GM19238 (cell line): ENCODE data around the gene SPRN.
"Not testable (repeated sequence)": the region's sequence is repeated elsewhere in the genome, so short reads cannot be mapped to it uniquely, and the experiment has no call there.

Source experiments
- DNase-seq: peaks from one replicate; pipeline ENCODE4 v3.0.0; 2011; ENCODE audit warnings: low spot score; ENCODE audit not compliant: insufficient read length

Gene SPRN, protein sequence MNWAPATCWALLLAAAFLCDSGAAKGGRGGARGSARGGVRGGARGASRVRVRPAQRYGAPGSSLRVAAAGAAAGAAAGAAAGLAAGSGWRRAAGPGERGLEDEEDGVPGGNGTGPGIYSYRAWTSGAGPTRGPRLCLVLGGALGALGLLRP

DNA sequence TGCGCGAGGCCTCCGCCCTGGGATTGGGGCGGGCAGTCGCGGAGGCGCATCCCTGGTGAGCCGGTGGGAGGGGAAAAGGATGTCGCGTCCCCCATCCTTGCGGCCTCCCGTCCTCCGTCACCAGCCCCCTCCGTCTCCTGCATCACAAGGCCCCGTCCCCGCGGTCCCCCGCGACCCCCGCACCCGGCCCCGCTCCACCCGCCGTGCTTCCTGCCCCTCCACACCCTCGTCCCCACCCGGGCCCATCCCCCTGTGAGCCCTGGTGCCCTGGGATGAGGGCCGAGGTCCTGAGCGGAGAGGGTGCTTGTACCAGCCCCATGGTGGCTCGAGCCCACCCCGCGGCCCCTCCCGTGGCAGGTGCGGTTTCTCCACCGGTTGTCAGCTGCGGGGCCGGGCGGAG lies at the start of gene SPRN:
Gene SPRN (minus strand): TSS at position 25 of the 400 bp plus-strand sequence. CDS start 944 bp downstream, outside the sequence.
- DNase-seq, result not testable (repeated sequence)

DNA sequence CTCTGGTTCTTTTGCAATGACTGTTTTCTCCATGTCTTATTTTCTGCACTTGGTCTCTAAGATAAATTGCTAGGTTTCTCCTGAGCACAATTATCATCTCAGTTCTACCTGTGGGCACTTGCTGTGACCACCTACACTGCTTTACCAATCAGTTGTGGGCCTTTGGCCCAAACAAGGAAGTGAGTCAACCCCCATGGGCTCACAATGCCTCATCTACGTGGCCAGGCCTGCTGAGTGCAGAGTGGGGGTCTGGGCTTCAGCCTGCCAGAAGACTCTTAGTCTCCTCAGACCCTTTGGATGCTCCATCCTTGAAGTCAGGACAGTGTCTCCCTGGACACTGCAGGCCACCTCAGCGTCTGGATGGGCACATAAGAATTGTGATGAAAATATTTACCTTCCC lies 49.6 kb upstream of the SPRN start:
- no peak for DNase-seq

DNA sequence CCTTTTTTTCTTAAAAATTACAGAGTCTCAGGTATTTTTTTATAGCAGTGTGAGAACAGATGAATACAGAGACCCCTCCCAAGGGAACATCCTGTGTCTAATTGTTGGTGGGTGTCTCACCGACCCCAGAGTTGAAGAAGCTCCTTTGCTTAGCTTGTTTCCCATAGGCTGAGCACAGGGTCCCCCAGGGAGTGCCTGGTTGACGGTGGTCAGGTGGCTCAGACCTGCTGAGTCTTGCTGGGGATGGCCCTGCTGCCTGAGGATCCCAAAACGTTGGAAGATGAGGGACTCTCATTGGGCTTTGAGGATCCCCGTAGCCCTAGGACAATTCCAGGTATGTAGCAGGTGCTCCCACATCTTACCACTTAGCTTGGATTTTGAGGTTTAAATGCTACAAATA lies 48.8 kb upstream of the SPRN start:
- DNase-seq, result no peak

DNA sequence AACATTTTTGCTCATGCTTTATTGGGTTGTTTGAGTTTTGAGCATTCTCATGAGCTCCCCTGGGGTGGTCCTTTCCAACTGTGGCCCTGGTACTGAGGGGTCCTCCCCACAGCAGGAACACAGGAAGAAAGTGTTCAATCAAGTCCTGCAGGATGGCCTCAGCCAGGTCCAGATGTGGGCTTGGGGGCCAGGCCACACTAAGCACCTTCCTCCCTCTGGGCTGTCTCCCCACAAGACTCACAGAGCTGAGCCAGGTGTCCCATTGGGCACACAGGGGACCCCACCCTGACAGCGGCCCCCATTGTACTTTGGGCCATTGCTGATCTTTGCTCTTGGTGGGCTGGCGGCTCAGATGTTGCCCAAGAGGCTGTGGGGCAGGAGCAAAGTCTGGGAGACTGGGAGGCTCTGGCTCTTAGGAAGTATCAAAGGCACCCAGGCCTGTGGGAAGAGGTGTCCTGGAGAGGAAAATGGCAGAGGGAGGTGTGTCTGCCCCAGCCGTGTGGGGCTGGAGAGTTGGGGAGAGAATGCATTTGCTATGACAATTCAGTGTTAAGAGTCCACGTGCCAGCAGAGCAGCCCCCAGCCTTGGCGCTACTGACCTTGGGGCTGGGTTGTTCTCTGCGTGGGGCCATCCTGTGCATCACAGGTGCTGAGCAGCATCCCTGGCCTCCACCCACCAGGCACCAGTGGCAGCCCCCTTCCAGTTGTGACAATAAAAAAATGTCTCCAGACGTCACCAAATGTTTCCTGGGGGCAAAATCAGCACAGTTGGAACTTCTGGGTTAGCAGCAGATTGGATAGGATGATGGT lies 47.1 kb upstream of the SPRN start:
- DNase-seq, result no peak

DNA sequence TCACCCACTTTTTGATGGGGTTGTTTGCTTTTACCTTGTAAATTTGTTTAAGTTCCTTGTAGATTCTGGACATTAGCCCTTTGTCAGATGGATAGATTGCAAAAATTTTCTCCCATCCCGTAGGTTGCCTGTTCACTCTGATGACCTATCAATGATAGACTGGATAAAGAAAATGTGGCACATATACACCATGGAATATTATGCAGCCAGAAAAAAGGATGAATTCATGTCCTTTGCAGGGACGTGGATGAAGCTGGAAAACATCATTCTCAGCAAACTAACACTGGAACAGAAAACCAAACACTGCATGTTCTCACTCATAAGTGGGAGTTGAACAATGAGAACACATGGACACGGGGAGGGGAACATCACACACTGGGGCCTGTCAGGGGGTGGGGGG lies 44.8 kb upstream of the SPRN start:
- DNase-seq, result not testable (repeated sequence)

DNA sequence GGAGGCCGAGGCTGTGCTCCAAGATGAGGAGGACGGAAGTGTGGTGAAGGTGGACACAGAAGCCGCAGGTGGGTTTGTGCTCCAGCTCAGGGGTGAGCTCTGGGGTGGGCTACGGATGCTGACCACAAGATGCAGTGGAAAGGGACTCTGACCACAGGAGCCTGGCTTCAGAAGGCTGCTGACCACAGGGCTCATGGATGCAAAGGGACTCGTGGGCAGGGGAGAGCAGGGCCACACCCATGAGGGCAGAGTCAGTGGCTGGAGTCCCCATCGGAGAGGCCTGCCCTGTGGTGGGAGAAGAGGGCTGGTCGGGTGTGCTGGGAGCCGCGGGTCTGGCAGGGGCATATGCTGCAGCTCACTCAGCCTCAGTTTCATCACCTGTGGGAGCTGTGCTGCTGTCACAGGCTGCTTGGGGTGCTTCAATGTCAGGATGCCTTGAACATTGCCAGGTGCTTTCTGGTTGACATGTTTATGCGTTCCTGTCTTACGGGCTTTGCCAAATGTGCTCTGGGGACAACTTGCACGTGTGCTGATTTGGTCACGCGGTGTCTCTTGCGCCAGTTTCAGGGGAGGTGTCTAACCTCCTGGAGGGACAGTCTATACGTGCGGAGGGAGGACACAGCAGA lies 43.0 kb upstream of the SPRN start:
- no peak for DNase-seq

DNA sequence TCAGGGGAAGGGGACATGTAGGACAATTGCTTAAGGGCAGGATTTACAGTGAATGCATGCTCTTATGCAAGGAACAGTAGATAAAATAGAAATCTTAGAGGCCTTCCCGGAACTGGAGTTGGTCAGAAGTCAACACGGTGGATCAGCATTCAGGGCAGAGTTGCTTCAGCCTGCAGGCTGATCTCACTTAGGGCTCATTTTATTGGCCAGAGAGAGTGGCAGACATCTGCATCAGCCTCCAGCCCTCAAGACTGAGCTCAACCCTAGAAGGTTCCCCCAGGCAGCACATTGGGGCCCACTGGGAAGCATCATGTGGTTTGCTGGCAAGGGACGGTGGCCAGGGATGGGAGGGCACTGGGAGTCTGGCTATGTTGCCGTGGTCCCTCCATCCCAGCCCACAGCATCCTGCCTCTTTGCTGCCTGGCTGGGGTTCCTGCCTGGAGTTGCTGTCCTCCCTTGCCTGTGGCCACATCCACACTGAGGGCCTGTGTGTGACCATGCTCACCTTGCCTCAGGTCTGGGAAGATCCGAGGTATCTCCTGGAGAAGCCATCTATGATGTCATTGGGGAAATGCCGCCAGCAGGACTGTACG lies 42.4 kb upstream of the SPRN start:
- no peak for DNase-seq

DNA sequence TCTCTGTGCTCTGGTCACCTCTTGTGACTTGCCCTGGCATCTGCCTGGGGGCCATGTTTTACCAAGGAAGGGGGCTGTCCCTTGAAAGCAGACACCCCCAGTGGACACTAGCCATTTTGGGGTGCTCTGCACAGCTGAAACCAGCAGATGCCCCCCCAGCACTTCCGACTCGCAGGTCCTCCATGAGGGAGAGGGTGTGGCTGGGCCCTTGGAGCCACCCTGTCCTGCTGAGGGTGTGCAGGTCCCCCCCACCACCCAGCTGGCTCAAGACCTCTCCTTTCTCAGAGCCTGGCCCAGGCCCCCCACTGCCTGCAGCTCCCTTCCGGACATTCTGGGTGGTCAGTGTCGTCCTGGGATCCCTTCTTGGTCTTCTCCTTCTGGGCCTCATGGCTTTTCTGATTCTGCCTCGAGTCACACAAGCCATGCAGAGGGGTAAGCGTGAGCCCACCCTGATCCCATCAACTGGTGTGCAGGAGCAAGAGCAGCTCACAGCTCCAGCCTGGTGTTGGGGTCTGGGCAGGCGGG lies 41.6 kb upstream of the SPRN start:
- no peak for DNase-seq

DNA sequence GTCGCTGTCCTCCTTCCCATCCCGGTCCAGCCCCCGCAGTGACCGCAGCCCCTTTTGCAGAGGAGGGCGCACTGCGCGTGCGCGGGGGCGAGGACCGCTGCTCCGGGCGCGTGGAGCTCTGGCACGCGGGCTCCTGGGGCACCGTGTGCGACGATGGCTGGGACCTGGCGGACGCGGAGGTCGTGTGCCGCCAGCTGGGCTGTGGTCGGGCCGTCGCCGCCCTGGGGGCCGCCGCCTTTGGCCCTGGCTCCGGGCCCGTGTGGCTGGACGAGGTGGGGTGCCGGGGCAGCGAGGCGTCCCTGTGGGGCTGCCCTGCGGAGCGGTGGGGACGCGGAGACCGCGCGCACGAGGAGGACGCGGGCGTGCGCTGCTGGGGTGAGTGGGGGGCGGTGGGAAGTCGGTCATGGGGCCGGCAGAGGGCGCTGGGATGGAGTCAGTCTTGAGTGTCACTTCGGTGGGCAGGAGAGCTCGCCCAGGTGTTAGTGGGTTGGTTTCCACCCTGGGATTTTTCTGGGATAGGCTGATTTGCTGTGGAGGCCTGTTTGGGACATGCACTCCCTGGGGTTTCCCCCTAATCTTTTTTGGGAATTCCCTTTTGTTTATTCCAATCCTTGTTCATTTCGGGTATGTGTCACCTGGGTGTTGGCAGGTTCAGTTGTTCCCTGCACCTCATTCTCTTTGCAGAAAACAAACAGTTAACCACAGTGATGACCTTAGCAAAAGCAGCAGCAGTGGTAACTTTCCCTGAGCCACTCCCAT lies 40.9 kb upstream of the SPRN start:
- DNase-seq, result no peak

DNA sequence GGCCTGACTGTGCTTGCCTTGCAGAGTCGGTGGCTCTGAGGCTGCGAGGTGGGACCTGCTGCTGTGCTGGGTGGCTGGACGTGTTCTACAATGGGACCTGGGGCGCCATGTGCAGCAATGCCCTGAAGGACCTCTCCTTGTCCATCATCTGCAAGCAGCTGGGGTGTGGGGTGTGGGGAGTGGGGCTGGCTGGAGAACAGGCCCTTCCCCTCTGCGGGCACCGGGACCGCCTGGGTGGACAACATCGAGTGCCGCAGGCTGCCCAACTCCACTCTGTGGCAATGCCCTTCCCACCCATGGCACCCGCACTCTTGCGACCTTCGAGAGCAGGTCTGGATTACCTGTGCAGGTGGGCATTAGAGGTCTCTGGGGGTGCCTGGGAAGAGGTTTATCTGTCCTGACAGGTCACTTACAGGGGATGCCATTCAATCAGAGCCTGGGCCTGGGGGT lies 40.2 kb upstream of the SPRN start:
- DNase-seq, result no peak

DNA sequence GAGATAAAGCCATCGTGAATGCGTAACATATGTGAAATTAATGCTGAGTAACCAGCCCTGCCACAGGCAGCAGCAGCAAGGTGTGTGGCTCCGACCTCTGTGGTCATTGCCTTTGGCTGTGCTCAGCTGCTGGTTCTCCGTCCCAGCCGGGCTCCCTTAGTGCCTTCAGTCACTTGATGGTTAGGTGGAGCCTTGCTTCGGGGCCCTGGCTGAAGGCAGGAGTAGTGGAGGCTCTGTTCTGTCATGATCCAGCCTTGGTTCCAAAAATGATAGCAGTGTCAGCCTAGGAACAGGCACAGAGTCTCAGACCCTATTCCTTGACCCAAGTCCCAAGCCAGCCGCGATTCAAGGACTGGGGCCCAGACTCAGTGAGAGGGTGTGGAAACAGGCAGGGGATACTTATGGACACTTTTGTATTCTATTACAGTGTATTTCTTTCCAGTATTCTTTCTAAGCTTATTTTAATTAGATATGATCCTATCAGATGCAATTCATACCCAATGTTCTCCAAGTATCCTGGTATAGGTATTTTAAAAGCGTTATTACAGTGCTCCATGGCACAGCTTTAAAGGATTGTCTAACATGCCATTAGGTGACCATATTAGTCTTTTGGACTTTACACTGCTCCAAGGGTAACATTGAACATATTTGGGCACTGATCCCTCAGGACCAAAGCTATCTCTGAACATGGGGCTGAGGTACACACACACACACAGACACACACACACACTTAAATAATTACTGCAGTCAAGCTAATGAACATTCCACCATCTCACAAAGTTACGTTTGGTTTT lies 38.3 kb upstream of the SPRN start:
- DNase-seq, result no peak

DNA sequence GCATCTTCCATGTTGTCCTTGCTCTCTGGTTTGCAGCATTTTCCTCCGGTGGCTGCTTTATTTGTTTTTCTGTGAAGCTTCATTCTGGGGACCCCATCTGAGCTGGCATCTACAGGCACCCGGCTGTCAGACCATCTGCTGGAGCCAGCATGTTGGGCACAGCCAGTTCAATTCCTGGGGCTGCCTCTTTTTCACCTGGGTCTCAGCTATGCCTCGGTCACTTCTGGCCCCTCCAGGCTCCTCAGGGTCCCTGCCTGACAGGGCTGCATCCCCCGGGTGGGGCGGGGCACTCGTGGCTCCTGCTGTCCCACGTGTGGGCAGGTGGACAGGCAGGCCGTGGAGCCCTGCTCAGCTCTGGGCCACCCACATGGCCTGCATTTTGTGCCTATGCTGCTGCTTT lies 37.4 kb upstream of the SPRN start:
- DNase-seq, result no peak

DNA sequence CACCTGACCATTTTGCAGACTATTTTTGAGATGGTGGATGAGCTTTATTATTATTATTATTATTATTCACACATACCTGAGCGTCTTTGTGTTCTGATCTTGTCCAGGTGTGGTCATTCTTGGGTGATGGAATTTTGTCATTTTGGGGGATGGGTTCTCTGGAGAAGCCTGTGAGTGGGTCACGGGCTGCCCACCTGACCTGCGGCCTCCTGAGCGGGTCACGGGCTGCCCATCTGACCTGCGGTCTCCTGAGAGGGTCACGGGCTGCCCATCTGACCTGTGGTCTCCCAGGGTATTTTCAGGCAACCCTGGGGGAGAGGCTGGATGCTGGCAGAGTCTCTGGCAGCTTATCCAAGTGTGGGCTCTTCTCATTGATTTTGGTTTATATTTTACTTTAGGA lies 36.6 kb upstream of the SPRN start:
- no peak for DNase-seq

DNA sequence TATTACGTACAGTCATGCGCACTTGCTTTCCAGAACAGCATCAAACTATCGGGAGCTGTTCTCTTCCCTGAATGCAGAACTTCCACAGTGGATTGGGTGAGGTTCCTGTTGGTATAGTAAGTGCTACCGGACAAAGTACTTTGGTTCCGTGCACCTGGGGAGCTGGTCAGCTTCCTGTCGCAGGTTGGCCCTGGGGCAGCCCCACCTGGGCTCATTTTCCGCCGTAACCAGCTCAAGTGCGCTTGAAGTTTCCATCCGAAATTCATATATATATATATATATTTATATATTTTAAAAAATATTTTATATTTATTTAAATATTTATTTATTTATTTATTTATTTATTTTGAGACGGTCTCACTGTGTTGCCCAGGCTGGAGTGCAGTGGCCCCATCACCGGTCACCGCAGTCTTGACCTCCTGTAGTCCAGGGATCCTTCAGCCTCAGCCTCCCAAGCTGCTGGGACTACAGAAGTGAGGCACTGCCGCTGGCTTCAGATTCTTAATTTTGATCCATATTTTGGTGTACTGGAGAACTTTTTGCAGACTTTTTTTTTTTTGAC lies 35.9 kb upstream of the SPRN start:
- DNase-seq, result no peak

DNA sequence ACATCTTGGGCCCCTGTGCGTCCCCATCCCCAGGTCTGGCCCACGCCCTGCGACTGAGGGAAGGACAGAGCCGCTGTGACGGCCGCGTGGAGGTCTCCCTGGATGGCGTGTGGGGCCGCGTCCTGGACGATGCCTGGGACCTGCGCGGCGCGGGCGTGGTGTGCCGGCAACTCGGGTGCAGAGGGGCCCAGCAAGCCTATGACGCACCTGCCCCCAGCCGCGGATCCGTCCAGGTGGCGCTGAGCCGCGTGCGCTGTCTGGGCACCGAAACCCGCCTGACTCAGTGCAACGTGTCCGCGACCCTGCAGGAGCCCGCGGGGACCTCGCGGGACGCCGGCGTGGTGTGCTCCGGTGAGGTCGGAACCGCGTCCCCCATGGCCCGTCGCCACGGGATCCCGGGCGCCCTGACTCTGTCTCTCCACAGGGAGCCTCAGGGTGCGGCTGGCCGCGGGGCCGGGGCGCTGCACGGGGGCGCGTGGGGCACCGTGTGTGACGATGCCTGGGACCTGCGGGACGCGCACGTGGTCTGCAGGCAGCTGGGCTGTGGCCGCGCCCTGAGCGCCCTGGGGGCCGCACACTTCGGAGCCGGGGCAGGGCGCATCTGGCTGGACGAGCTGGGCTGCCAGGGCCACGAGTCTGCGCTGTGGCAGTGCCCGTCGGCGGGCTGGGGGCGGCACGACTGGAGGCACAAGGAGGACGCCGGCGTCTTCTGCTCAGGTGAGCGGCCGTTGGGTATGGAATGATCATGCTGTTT lies 35.2 kb upstream of the SPRN start:
- no peak for DNase-seq

DNA sequence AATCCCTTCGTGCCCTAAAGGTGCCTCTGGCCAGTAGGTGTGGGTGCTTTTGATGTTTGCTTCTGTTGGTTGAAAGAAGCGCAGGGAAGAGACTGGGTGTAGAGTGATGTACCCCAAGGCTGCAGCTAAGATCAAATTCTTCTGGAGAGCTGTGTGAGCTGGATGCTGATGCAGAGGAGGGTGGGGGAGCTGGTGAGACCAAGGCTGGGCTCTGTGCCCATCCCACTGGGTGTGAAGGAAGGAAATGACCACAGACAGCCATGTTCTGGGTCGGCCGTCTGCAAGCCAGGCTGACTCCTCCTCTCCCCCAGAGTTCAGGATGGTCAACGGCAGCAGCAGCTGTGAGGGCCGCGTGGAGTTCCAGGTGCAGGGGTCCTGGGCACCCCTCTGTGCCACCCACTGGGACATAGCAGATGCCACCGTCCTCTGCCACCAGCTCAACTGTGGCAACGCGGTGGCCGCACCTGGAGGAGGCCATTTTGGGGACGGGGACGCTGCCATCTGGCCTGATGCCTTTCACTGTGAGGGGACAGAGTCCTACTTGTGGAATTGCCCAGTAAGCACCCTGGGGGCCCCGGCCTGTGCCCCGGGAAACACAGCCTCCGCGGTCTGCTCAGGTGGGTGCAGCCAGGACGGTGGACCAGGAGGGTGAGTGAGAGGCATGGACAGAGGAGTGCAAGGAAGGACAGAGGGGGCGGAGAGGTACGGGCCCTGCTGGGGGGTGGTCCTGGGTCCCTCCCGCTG lies 34.5 kb upstream of the SPRN start:
- DNase-seq, result no peak

DNA sequence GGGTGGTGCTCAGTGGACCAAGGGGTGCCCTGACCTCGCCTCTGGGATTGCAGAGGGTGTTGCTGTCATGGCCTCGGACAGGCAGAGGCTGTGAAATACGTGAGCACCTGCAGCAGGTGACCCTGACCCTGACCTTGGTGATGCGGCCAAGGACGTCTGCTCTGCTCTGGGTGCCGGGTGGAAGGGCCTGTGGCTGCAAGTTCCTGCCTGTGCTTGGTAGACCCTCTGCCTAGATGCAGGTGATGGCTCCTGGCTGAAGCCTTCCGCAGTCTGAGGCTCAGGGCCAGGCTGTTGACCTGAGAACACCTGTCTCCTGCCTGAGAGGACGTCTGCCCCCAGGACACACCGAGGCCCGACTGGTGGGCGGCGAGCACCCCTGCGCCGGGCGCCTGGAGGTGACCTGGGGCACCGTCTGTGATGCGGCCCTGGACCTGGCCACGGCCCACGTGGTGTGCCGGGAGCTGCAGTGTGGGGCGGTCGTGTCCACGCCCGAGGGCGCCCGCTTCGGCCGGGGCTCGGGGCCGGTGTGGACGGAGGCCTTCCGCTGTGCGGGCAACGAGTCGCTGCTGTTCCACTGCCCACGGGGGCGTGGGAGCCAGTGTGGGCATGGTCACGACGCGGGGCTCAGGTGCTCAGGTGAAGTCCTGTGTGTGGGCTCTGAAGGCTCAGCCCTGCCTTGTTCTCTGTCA lies 33.7 kb upstream of the SPRN start:
- DNase-seq, result no peak
